GM12878 (cell line): ENCODE measurements around the gene FAM193A.
A peak's percentile ranks its signal among the peaks of the same experiment; 100 is the strongest.

Experiments
- ATF3 ChIP-seq: IDR thresholded peaks from 2 replicates; pipeline ENCODE4 v1.6.1; 2011; ENCODE audit warnings: low read depth, mild to moderate bottlenecking, low read length, moderate library complexity, borderline replicate concordance; ENCODE audit errors: extremely low read depth
- CREB1 ChIP-seq: IDR thresholded peaks from 2 replicates; pipeline ENCODE4 v1.6.1; 2012; ENCODE audit warnings: low read depth, mild to moderate bottlenecking, inconsistent platforms
- CTCF ChIP-seq, 3 experiments: IDR thresholded peaks in 2 of 3; conservative IDR thresholded peaks in 1 of 3; 2 replicates each; pipeline ENCODE4 v1.5.1; 2011; ENCODE audit warnings: low read depth in 3 of 3, low read length in 3 of 3, mild to moderate bottlenecking in 3 of 3, control low read depth in 2 of 3, moderate library complexity in 2 of 3, inconsistent platforms in 1 of 3, mixed read lengths in 1 of 3; ENCODE audit not compliant: control insufficient read depth in 2 of 3, insufficient read depth in 1 of 3; ENCODE audit errors: extremely low read depth in 1 of 3
- DPF2 ChIP-seq: fragments of 450-650 bp; IDR thresholded peaks from 2 replicates; pipeline ENCODE4 v1.6.1; 2017; ENCODE audit warnings: mild to moderate bottlenecking
- EP300 ChIP-seq, 2 experiments: fragments of 150-350 bp in 1 of 2; IDR thresholded peaks; 2 replicates each; pipeline ENCODE4 v1.6.1; 2011 to 2012; ENCODE audit warnings: low read depth in 2 of 2, low read length in 2 of 2, borderline replicate concordance in 1 of 2, improper control_type of control experiment in 1 of 2, inconsistent platforms in 1 of 2; ENCODE audit not compliant: control insufficient read depth in 1 of 2
- RAD21 ChIP-seq: IDR thresholded peaks from 2 replicates; pipeline ENCODE4 v1.6.1; 2011; ENCODE audit warnings: mild to moderate bottlenecking, low read depth, low read length, moderate library complexity; ENCODE audit not compliant: insufficient read depth

GRCh38 chr4:2487632-2488031, 48.8 kb upstream of the FAM193A start:
- TF ChIP-seq CTCF (IDR thresholded peaks at IDR 0.05 in 2 of 3, conservative IDR thresholded peaks at IDR 0.05 in 1 of 3; ENCODE audit: control insufficient read depth in 2 of 3, extremely low read depth in 1 of 3, insufficient read depth in 1 of 3, low read depth in 3 of 3, low read length in 3 of 3) (no peak), DPF2 (no peak; the same call in 1 of the 2 replicates), RAD21 (peak; percentile 10; the same call in 1 of the 2 replicates), ATF3 (no peak), CREB1 (no peak), EP300 (IDR thresholded peaks at IDR 0.05; ENCODE audit: borderline replicate concordance in 1 of 2, control insufficient read depth in 1 of 2, low read depth in 2 of 2, low read length in 2 of 2) (no peak)
